ENCODE results near the gene CYGB.
"Not testable (repeated sequence)": the region's sequence is repeated elsewhere in the genome, so short reads cannot be mapped to it uniquely, and the experiment has no call there.

DNA sequence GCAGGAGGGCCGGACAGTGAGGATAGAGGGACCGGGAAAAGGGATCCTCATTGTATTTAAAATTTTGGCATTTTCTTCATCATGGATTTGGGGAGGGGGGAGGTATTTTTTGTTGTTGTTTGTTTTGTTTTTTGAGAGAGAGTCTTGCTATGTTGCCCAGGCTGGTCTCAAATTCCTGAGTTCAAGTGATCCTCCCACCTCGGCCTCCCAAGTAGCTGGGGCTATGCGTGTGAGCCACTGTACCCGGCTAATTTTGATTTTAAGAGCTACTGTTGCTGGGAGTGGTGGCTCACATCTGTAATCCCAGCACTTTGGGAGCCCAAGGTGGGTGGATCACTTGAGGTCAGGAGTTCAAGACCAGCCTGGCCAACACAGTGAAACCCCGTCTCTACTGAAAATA is 23.2 kb downstream of the CYGB start:
- TF ChIP-seq MYC (CRISPR knock-in tag; IDR thresholded peaks at IDR 0.05; ENCODE audit: borderline replicate concordance); ELF1 (CRISPR knock-in tag; IDR thresholded peaks at IDR 0.05); ZNF282 (IDR thresholded peaks at IDR 0.05; ENCODE audit: partially characterized antibody); SMAD1 (CRISPR knock-in tag; IDR thresholded peaks at IDR 0.05; ENCODE audit: borderline replicate concordance, low read depth); ARNT2 (CRISPR knock-in tag; IDR thresholded peaks at IDR 0.05; ENCODE audit: low read depth); ZNF510 (CRISPR knock-in tag; IDR thresholded peaks at IDR 0.05; ENCODE audit: low read depth); HCFC1 (IDR thresholded peaks at IDR 0.05; ENCODE audit: low read depth, low read length): not testable (repeated sequence)
- TF ChIP-seq, protein P1, sequence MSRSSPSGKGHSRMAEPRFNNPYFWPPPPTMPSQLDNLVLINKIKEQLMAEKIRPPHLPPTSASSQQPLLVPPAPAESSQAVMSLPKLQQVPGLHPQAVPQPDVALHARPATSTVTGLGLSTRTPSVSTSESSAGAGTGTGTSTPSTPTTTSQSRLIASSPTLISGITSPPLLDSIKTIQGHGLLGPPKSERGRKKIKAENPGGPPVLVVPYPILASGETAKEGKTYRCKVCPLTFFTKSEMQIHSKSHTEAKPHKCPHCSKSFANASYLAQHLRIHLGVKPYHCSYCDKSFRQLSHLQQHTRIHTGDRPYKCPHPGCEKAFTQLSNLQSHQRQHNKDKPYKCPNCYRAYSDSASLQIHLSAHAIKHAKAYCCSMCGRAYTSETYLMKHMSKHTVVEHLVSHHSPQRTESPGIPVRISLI (CRISPR knock-in tag; IDR thresholded peaks at IDR 0.05; ENCODE audit: borderline replicate concordance), result not testable (repeated sequence)
- TF ChIP-seq, protein P2, sequence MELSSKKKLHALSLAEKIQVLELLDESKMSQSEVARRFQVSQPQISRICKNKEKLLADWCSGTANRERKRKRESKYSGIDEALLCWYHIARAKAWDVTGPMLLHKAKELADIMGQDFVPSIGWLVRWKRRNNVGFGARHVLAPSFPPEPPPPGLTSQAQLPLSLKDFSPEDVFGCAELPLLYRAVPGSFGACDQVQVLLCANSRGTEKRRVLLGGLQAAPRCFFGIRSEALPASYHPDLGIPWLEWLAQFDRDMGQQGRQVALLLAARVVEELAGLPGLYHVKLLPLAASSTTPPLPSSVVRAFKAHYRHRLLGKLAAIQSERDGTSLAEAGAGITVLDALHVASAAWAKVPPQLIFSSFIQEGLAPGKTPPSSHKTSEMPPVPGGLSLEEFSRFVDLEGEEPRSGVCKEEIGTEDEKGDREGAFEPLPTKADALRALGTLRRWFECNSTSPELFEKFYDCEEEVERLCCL (CRISPR knock-in tag; IDR thresholded peaks at IDR 0.05; ENCODE audit: borderline replicate concordance), result not testable (repeated sequence)
- TF ChIP-seq, protein P3, sequence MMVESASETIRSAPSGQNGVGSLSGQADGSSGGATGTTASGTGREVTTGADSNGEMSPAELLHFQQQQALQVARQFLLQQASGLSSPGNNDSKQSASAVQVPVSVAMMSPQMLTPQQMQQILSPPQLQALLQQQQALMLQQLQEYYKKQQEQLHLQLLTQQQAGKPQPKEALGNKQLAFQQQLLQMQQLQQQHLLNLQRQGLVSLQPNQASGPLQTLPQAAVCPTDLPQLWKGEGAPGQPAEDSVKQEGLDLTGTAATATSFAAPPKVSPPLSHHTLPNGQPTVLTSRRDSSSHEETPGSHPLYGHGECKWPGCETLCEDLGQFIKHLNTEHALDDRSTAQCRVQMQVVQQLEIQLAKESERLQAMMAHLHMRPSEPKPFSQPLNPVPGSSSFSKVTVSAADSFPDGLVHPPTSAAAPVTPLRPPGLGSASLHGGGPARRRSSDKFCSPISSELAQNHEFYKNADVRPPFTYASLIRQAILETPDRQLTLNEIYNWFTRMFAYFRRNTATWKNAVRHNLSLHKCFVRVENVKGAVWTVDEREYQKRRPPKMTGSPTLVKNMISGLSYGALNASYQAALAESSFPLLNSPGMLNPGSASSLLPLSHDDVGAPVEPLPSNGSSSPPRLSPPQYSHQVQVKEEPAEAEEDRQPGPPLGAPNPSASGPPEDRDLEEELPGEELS (CRISPR knock-in tag; IDR thresholded peaks at IDR 0.05), result not testable (repeated sequence)
- TF ChIP-seq, protein P4, sequence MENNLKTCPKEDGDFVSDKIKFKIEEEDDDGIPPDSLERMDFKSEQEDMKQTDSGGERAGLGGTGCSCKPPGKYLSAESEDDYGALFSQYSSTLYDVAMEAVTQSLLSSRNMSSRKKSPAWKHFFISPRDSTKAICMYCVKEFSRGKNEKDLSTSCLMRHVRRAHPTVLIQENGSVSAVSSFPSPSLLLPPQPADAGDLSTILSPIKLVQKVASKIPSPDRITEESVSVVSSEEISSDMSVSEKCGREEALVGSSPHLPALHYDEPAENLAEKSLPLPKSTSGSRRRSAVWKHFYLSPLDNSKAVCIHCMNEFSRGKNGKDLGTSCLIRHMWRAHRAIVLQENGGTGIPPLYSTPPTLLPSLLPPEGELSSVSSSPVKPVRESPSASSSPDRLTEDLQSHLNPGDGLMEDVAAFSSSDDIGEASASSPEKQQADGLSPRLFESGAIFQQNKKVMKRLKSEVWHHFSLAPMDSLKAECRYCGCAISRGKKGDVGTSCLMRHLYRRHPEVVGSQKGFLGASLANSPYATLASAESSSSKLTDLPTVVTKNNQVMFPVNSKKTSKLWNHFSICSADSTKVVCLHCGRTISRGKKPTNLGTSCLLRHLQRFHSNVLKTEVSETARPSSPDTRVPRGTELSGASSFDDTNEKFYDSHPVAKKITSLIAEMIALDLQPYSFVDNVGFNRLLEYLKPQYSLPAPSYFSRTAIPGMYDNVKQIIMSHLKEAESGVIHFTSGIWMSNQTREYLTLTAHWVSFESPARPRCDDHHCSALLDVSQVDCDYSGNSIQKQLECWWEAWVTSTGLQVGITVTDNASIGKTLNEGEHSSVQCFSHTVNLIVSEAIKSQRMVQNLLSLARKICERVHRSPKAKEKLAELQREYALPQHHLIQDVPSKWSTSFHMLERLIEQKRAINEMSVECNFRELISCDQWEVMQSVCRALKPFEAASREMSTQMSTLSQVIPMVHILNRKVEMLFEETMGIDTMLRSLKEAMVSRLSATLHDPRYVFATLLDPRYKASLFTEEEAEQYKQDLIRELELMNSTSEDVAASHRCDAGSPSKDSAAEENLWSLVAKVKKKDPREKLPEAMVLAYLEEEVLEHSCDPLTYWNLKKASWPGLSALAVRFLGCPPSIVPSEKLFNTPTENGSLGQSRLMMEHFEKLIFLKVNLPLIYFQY (CRISPR knock-in tag; IDR thresholded peaks at IDR 0.05; ENCODE audit: borderline replicate concordance), result not testable (repeated sequence)
